Measurements from ENCODE around the gene MED26.
"Not testable (repeated sequence)": the region's sequence is repeated elsewhere in the genome, so short reads cannot be mapped to it uniquely, and the experiment has no call there.

The MED26 gene

GRCh38 chr19:16628183-16628983 is at the start of gene MED26:
Gene MED26 (minus strand): TSS chr19:16628204. CDS start chr19:16627943, 261 bp downstream.
- intact Hi-C loops (cut with DNase I), result loop anchor here (1.0 to 2.0 kb wide), 2 partner anchors 32 to 56 kb away; partner anchors contain the start of genes SLC35E1 and SMIM7
- DNase-seq, result peak; percentile 85 to 97 (median 95)

GRCh38 chr19:16677055-16677454 is 49.1 kb upstream of the MED26 start:
- intact Hi-C loops (cut with DNase I), result no loop called here
- no peak for DNase-seq

GRCh38 chr19:16676101-16676798 is 48.2 kb upstream of the MED26 start:
- intact Hi-C loops (cut with DNase I), result no loop called here
- no peak for DNase-seq

GRCh38 chr19:16673839-16674238 is 45.8 kb upstream of the MED26 start:
- DNase-seq; intact Hi-C loops (cut with DNase I): not testable (repeated sequence)

GRCh38 chr19:16673231-16673630 is 45.2 kb upstream of the MED26 start:
- DNase-seq, result no peak
- intact Hi-C loops (cut with DNase I), result no loop called here

- intact Hi-C loops (cut with DNase I), result no loop called here
- DNase-seq, result no peak
Observed at GRCh38 chr19:16671652-16672274, 43.8 kb upstream of the MED26 start.

- DNase-seq, result peak in 30 of 42 donors; percentile 21 to 75 (median 44)
- intact Hi-C loops (cut with DNase I), result no loop called here
Observed at GRCh38 chr19:16670291-16670690, 42.3 kb upstream of the MED26 start.

- DNase-seq; intact Hi-C loops (cut with DNase I): not testable (repeated sequence)
Observed at GRCh38 chr19:16668702-16669101, 40.7 kb upstream of the MED26 start.

GRCh38 chr19:16668176-16668575 is 40.2 kb upstream of the MED26 start:
- intact Hi-C loops (cut with DNase I), result no loop called here
- DNase-seq, result no peak

GRCh38 chr19:16661480-16662034 is 33.6 kb upstream of the MED26 start:
- peak in 40 of 42 donors; percentile 9 to 69 (median 36) for DNase-seq
- intact Hi-C loops (cut with DNase I), result no loop called here

- DNase-seq, result peak in 37 of 42 donors; percentile 13 to 72 (median 39)
- intact Hi-C loops (cut with DNase I), result loop anchor here (1.0 kb wide), 1 partner anchor 33 kb away; the partner anchor contains the start of gene MED26
Observed at GRCh38 chr19:16660763-16661479, 32.9 kb upstream of the MED26 start, which contains the start of gene TMEM38A. Gene TMEM38A (plus strand): TSS chr19:16661139. CDS start chr19:16661218, 79 bp downstream.

- peak; percentile 97 to 100 (median 99) for DNase-seq
- intact Hi-C loops (cut with DNase I), result loop anchor here (1.0 kb wide), 1 partner anchor 32 kb away; the partner anchor contains the start of gene MED26
Observed at GRCh38 chr19:16659832-16660708, 32.1 kb upstream of the MED26 start, which contains the start of gene SMIM7. Gene SMIM7 (minus strand): TSS chr19:16660144. CDS start chr19:16660110, 34 bp downstream.

GRCh38 chr19:16659464-16659831 is 31.4 kb upstream of the MED26 start:
- DNase-seq, result peak in 2 of 42 donors; percentile 5 to 13
- intact Hi-C loops (cut with DNase I), result no loop called here

- intact Hi-C loops (cut with DNase I), result no loop called here
Observed at GRCh38 chr19:16657384-16657783, 29.4 kb upstream of the MED26 start.

GRCh38 chr19:16655727-16656126 is 27.7 kb upstream of the MED26 start:
- intact Hi-C loops (cut with DNase I), result no loop called here

More at GRCh38 chr19:16657384-16657783, 29.4 kb upstream of the MED26 start:
- DNase-seq, result no peak

GRCh38 chr19:16654627-16655026 is 26.6 kb upstream of the MED26 start:
- intact Hi-C loops (cut with DNase I), result no loop called here
- no peak for DNase-seq

More at GRCh38 chr19:16655727-16656126, 27.7 kb upstream of the MED26 start:
- no peak for DNase-seq

GRCh38 chr19:16654140-16654539 is 26.1 kb upstream of the MED26 start:
- peak in 14 of 42 donors; percentile 6 to 52 (median 32) for DNase-seq
- intact Hi-C loops (cut with DNase I), result no loop called here

All from head of caudate nucleus (tissue), 42 donors.